ENCODE results near the gene MAPK6. TPM values are rescaled to one million over a fixed set of nuclear protein-coding genes. Genes with fewer than 3 reads are reported as not detected.

MAPK6 gene
- total and polyA plus RNA-seq, 2 of the 8 experiments (the other 6 are each of a cell fraction or from before 2014, with no cell fraction given): 22.6 to 108 TPM

- ChIA-PET CTCF (ENCODE audit: partially characterized antibody) (interaction anchor here (1.6 to 2.5 kb wide), 2 partner anchors 11 to 61 kb away, joined by 4 to 9 read pairs; no protein-coding TSS in a partner anchor), POLR2A (ENCODE audit: partially characterized antibody) (no interaction called here)
- Histone ChIP-seq H2AFZ (ENCODE audit: low read length) (no peak overlapping the region), H3K4me1 (replicated peaks in 1 of 4; ENCODE audit: control insufficient read depth in 3 of 4, insufficient read depth in 4 of 4, low read length in 3 of 4) (no peaks in the 10 kb centered on the region), H3K9me3 (ENCODE audit: insufficient read depth in 2 of 2, low read depth in 1 of 2, low read length in 1 of 2) (0 out of 4 replicates have a peak, but pooled peaks cover 0 to 2% of the 10 kb centered on the region in 2 experiments), H3K23me2 (ENCODE audit: low read depth, low read length) (no peaks in the 10 kb centered on the region), H3K4ac (replicated peaks; ENCODE audit: insufficient read length, low read depth, low read length) (no peak overlapping the region), H3K4me3 (ENCODE audit: extremely low read depth in 1 of 4, insufficient read depth in 2 of 4, low read depth in 3 of 4, low read length in 4 of 4) (no peak overlapping the region), H3K27me3 (replicated peaks in 1 of 4; ENCODE audit: control insufficient read depth in 3 of 4, extremely low read depth in 1 of 4, insufficient read depth in 3 of 4, low read length in 3 of 4) (no peaks in the 10 kb centered on the region), H3K14ac (ENCODE audit: insufficient read length) (no peak overlapping the region), H4K20me1 (replicated peaks in 1 of 2; ENCODE audit: control insufficient read depth in 1 of 2, insufficient read depth in 2 of 2, low read length in 2 of 2) (no peaks in the 10 kb centered on the region), H2BK5ac (ENCODE audit: low read depth, low read length) (no peak overlapping the region), H3K4me2 (ENCODE audit: insufficient read depth in 1 of 2, low read depth in 2 of 2, low read length in 2 of 2) (no peak overlapping the region), H2BK15ac (ENCODE audit: low read length) (no peak overlapping the region), H2BK12ac (ENCODE audit: low read depth, low read length) (no peak overlapping the region), H3K18ac (ENCODE audit: extremely low read depth, low read length) (no peak overlapping the region), H3K23ac (ENCODE audit: insufficient read length) (no peak overlapping the region), H3K9ac (replicated peaks in 1 of 4; ENCODE audit: extremely low read depth in 1 of 4, low read depth in 3 of 4, low read length in 3 of 4) (no peak overlapping the region), H3K56ac (replicated peaks; ENCODE audit: insufficient read length, low read depth, low read length) (no peak overlapping the region), H2BK120ac (replicated peaks; ENCODE audit: low read depth, low read length) (no peak overlapping the region), H3K27ac (ENCODE audit: low read depth, low read length) (no peak overlapping the region), H2BK20ac (ENCODE audit: low read length) (no peak overlapping the region), H4K5ac (ENCODE audit: insufficient read length, low read depth, low read length) (no peak overlapping the region), H3K79me2 (ENCODE audit: control insufficient read depth in 1 of 2, insufficient read depth in 2 of 2, low read length in 2 of 2) (peaks cover 0 to 2% of the 10 kb centered on the region in 2 experiments; a peak in 1 of 4 replicates), H2AK5ac (ENCODE audit: low read depth, low read length) (no peak overlapping the region), H4K91ac (replicated peaks; ENCODE audit: insufficient read length, low read length) (no peak overlapping the region), H3K36me3 (ENCODE audit: control insufficient read depth in 2 of 4, insufficient read depth in 4 of 4, low read length in 3 of 4) (peaks cover 10 to 62% (median 41%) of the 10 kb centered on the region in 4 experiments; a peak in 7 of 8 replicates), H4K8ac (ENCODE audit: extremely low read depth, insufficient read depth, low read length) (no peak overlapping the region), H3K79me1 (ENCODE audit: low read depth, low read length) (no peaks in the 10 kb centered on the region)
- DNase-seq (ENCODE audit: low read depth in 1 of 2, low spot score in 2 of 2) (no peak), FAIRE-seq (no peak)
- 86% methylated on average over 3 of the region's 3 CpGs; no CpG with 5 or more reads in 1 of the 2 experiments for WGBS, 2 experiments (ENCODE audit: extremely low coverage in 1 of 2, insufficient coverage in 1 of 2, insufficient read length in 1 of 2, insufficient replicate concordance in 2 of 2, low coverage in 1 of 2, low lambda C conversion rate in 2 of 2, missing lambda C conversion rate in 1 of 2)
- TF ChIP-seq SP2 (IDR thresholded peaks at IDR 0.05; ENCODE audit: low read length) (no peak), HDAC6 (IDR thresholded peaks at IDR 0.05; ENCODE audit: low read depth, low read length) (no peak), SRF (IDR thresholded peaks at IDR 0.05; ENCODE audit: low read depth, low read length) (no peak)
Measured at GRCh38 chr15:52056496-52056895, 37.5 kb downstream of the MAPK6 start.

Measured in H1 (cell line).